Rectal smooth muscle tissue (tissue), 1 donor: ENCODE results near the gene BCOR.

Source experiments
- H3K27ac ChIP-seq: one replicate; pipeline ENCODE4 v1.7.0; 2013; ENCODE audit warnings: low read depth, low read length, inconsistent platforms
- H3K27me3 ChIP-seq: one replicate; pipeline ENCODE4 v1.7.0; 2013; ENCODE audit warnings: low read length; ENCODE audit not compliant: control insufficient read depth, insufficient read depth
- H3K36me3 ChIP-seq: one replicate; pipeline ENCODE4 v1.7.0; 2013; ENCODE audit warnings: low read length; ENCODE audit not compliant: control insufficient read depth, insufficient read depth
- H3K4me1 ChIP-seq: one replicate; pipeline ENCODE4 v1.7.0; 2013; ENCODE audit warnings: low read length; ENCODE audit not compliant: control insufficient read depth, insufficient read depth
- H3K4me3 ChIP-seq: one replicate; pipeline ENCODE4 v1.7.0; 2013; ENCODE audit warnings: low read length
- H3K9ac ChIP-seq: one replicate; pipeline ENCODE4 v1.7.0; 2013; ENCODE audit warnings: low read length

BCOR gene

DNA sequence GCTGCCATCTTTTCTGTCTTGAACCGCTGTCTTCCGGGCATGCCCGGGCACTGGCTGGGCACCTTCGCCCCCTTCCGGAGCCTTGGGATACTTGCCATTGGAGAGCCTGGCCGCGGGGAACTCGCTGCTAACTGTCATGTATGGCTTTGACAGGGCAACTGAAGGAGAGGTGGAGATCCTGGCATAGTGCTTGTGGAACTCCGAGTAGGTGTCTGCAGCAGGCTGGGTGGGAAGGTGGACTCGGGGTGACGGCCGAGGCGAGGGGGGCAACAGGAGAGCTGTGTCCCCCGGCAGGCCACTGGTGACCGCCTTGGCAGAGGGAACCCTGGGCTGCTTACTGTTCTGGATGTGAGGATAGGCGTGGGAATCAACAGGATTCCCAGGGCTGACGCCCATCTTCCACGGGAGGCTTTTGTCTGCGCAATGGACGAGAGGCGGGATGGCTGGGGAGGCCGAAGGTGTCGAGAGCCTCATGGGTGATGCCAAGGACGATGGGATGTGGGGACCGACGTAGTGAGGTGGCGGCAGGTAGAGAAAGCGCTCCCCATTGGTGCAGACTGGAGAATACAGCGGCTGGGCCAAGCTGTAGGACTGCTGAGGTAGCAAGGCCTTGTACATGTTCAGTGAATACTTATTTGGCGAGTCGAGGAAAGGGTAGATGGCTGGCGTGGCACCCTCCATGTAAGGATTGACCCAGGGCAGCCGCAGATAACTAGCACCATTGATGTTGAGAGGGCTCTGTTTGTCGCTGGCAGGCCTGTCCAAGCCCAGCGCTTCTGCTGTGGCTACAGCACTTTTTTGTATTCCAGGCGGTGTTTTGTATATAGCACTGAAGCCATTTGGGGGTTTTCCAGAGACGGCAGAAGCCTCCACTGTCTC is 23.4 kb downstream of the BCOR start:
- H3K4me3 ChIP-seq, result no peak overlapping the region
- no peaks in the 10 kb centered on the region for H3K27me3 ChIP-seq
- no peak overlapping the region for H3K27ac ChIP-seq
- peaks cover 14% of the 10 kb centered on the region for H3K36me3 ChIP-seq
- no peaks in the 10 kb centered on the region for H3K4me1 ChIP-seq
- H3K9ac ChIP-seq, result no peak overlapping the region

DNA sequence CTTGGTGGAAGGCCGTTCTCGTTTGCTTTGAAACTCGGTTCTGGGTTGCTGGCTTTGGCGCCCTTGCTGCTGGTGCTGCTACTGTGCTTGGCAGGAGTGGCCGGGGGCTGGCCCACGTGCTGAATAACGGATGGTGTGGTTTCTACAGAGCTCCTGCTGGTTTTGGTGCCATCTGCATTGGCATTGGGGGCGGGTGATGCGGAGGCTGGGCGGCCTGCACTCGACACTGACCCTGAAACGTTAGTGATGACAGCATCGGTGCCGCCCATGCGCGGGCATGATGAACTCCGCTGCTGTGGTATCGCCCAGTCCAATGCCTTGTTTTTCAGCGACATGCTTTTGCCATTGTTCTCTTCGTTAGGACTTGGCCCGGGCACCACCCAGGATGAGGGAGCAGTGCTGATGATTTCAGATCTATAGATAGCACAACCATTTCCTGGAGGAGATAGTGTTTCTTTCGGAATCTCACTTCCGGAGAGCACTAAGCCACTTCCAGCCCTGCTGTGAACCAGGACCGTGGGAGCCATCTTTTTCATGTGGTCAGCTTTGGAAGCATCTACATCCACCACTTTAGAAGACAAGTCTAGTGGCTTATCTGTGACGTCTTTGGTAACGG is 24.2 kb downstream of the BCOR start:
- no peak overlapping the region for H3K27ac ChIP-seq
- H3K36me3 ChIP-seq, result peaks cover 14% of the 10 kb centered on the region
- H3K4me1 ChIP-seq, result no peaks in the 10 kb centered on the region
- no peak overlapping the region for H3K9ac ChIP-seq
- H3K4me3 ChIP-seq, result no peak overlapping the region
- H3K27me3 ChIP-seq, result no peaks in the 10 kb centered on the region

- H3K9ac ChIP-seq, result no peak overlapping the region
- H3K36me3 ChIP-seq, result peaks cover 14% of the 10 kb centered on the region
- no peaks in the 10 kb centered on the region for H3K4me1 ChIP-seq
Measured at GRCh38 chrX:40072246-40072645, 25.5 kb downstream of the BCOR start.

DNA sequence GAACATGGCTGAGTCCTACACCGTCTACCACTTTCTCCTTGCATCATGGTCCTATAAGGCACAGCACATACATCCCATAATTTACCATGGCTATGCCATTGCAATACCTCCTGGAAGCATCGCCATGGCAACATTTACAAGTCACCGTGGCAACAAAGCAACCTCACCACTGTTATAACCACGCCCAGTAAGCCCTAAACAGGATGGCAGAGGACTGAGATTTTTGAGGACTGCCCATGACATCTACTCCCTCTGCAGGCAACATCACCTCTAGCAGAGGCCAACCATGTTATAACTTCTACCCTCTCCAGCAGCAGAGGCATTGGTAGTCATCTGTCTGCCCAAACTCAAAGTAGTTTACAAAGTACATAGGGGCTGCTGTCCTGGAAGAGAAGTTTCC is 29.7 kb downstream of the BCOR start:
- no peaks in the 10 kb centered on the region for H3K27me3 ChIP-seq
- no peak overlapping the region for H3K9ac ChIP-seq
- peaks cover 14% of the 10 kb centered on the region for H3K36me3 ChIP-seq
- no peak overlapping the region for H3K27ac ChIP-seq
- H3K4me3 ChIP-seq, result no peak overlapping the region
- H3K4me1 ChIP-seq, result no peaks in the 10 kb centered on the region

More at GRCh38 chrX:40072246-40072645, 25.5 kb downstream of the BCOR start:
- H3K4me3 ChIP-seq, result no peak overlapping the region
- H3K27ac ChIP-seq, result no peak overlapping the region
- H3K27me3 ChIP-seq, result no peaks in the 10 kb centered on the region

DNA sequence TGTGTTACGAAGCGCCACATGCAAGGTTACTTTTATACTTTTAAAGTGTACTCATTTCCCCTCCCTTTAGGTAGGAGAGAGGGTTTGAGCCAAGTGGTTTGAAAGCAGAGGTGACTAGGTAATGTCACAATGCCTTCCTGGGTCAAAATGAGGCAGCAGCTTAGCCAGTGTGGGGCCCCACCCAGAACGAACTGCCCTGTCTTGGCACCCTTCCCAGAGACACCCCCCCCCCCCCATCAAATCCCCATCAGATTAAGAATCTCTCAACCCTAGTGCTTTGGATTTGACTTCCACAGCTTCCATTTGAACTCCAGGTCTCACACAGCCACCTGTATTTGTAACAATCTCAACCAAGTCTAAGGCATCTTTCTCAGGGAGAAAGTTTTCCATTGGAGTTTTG is 31.1 kb downstream of the BCOR start:
- H3K27me3 ChIP-seq, result no peaks in the 10 kb centered on the region
- H3K9ac ChIP-seq, result no peak overlapping the region
- H3K4me1 ChIP-seq, result no peaks in the 10 kb centered on the region
- H3K36me3 ChIP-seq, result peaks cover 10% of the 10 kb centered on the region
- H3K4me3 ChIP-seq, result no peak overlapping the region
- no peak overlapping the region for H3K27ac ChIP-seq

GRCh38 chrX:40065296-40066046 is 32.3 kb downstream of the BCOR start:
- Histone ChIP-seq H3K36me3 (peaks cover 6% of the 10 kb centered on the region), H3K27ac (no peak overlapping the region), H3K9ac (no peak overlapping the region), H3K4me1 (no peaks in the 10 kb centered on the region), H3K27me3 (no peaks in the 10 kb centered on the region), H3K4me3 (no peak overlapping the region)

- H3K27ac ChIP-seq, result no peak overlapping the region
- no peaks in the 10 kb centered on the region for H3K4me1 ChIP-seq
- H3K4me3 ChIP-seq, result no peak overlapping the region
- H3K27me3 ChIP-seq, result no peaks in the 10 kb centered on the region
- H3K36me3 ChIP-seq, result peaks cover 6% of the 10 kb centered on the region
- H3K9ac ChIP-seq, result no peak overlapping the region
Measured at GRCh38 chrX:40064055-40064597, 33.6 kb downstream of the BCOR start.

DNA sequence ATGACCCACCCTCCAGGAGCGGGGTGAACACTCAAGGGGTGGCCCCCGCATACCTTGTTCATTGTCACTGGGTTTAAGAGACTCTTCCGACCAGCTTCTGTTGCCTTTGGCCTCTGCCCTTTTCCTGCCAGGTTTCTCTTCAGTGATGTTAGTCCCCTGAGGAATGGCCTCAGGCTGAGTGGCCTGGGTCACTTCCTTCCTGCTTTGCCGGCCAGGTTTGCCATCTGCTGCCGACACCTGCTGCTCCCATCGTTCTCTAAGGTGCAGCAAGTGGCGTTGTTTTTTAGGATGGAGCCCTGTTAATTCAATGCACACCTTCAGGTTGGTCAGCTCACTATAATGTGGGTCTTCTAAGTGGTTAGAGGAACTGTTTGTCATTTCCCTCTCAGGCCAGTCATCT is 34.2 kb downstream of the BCOR start:
- H3K36me3 ChIP-seq, result peaks cover 6% of the 10 kb centered on the region
- no peak overlapping the region for H3K27ac ChIP-seq
- no peak overlapping the region for H3K9ac ChIP-seq
- H3K27me3 ChIP-seq, result no peaks in the 10 kb centered on the region
- H3K4me3 ChIP-seq, result no peak overlapping the region
- H3K4me1 ChIP-seq, result no peaks in the 10 kb centered on the region

GRCh38 chrX:40062525-40063155 is 35.1 kb downstream of the BCOR start:
- no peaks in the 10 kb centered on the region for H3K4me1 ChIP-seq
- H3K27ac ChIP-seq, result peak overlapping the region; percentile 16
- no peak overlapping the region for H3K4me3 ChIP-seq
- no peak overlapping the region for H3K9ac ChIP-seq
- H3K27me3 ChIP-seq, result no peaks in the 10 kb centered on the region
- peaks cover 6% of the 10 kb centered on the region for H3K36me3 ChIP-seq

DNA sequence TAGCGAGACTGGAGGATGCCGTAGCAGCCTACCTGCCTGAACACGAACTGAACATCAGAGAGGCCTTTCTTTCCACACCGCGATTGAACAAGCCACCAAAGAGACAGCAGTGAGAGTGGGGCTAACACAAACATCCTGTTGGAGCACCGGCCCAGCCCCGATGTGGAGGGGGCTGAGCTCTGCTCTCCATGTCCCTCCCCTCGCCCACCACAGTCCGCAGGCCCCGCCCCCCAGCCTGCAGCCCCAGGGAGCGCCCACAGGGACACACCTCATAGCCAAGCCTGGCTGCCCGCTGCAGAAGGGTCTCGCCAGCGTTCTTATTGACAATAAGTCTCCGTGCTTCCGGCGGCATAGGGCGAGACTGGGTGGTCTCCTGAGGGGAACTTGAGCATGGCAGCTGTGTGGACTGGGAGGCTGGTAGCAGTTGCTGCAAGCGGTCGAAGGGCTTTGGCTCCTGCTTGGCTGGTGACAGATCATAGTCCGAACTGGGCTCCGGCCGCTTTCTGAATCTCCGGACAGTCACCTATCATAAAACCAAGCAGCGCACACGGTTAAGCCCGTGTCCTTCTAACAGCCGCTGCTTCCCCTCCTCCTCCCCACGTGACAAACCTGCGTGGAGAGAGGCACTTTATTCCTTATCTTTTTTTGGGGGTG is 35.8 kb downstream of the BCOR start:
- Histone ChIP-seq H3K27ac (no peak overlapping the region), H3K36me3 (peaks cover 8% of the 10 kb centered on the region), H3K4me1 (no peaks in the 10 kb centered on the region), H3K27me3 (no peaks in the 10 kb centered on the region), H3K4me3 (no peak overlapping the region), H3K9ac (no peak overlapping the region)

- Histone ChIP-seq H3K27ac (no peak overlapping the region), H3K4me3 (no peak overlapping the region), H3K9ac (no peak overlapping the region), H3K27me3 (no peaks in the 10 kb centered on the region), H3K4me1 (no peaks in the 10 kb centered on the region), H3K36me3 (peaks cover 11% of the 10 kb centered on the region)
Measured at GRCh38 chrX:40061005-40061404, 36.8 kb downstream of the BCOR start.
